Lung (tissue), 12 donors: ENCODE measurements around the gene HHIP. TPM values are rescaled to one million over a fixed set of nuclear protein-coding genes. Genes with fewer than 3 reads are reported as not detected.

Experiments used
- ATAC-seq: fragments of 200-7000 bp; cut with Tn5 transposase; one replicate; pipeline ENCODE4 v1.9.1; 2020; ENCODE audit warnings: moderate number of reproducible peaks; ENCODE audit not compliant: insufficient read depth, low FRiP score
- DNase-seq, 3 donors: peaks; one replicate each; pipeline ENCODE4 v3.0.0-alpha.2; 2013 to 2017
- H3K27ac ChIP-seq, 2 donors: one replicate each; pipeline ENCODE4 v1.5.1; 2013; ENCODE audit warnings: mild to moderate bottlenecking in 2 of 2, moderate library complexity in 2 of 2, control low read depth in 1 of 2, inconsistent platforms in 1 of 2, low read depth in 1 of 2, low read length in 1 of 2
- H3K27me3 ChIP-seq, 3 donors: one replicate each; pipeline ENCODE4 v1.5.1; 2013; ENCODE audit warnings: low read length in 2 of 3; ENCODE audit not compliant: control insufficient read depth in 3 of 3, insufficient read depth in 3 of 3
- H3K36me3 ChIP-seq, 4 donors: one replicate each; pipeline ENCODE4 v1.5.1; 2013; ENCODE audit warnings: low read length in 4 of 4, mild to moderate bottlenecking in 1 of 4, moderate library complexity in 1 of 4; ENCODE audit not compliant: control insufficient read depth in 4 of 4, insufficient read depth in 4 of 4
- H3K4me1 ChIP-seq, 5 donors: one replicate each; pipeline ENCODE4 v1.5.1; 2013; ENCODE audit warnings: low read length in 5 of 5, mild to moderate bottlenecking in 2 of 5, moderate library complexity in 1 of 5; ENCODE audit not compliant: control insufficient read depth in 5 of 5, insufficient read depth in 5 of 5
- H3K4me3 ChIP-seq: one replicate; pipeline ENCODE4 v1.5.1; 2013; ENCODE audit warnings: mild to moderate bottlenecking, control low read depth, moderate library complexity
- H3K9ac ChIP-seq, 2 donors: one replicate each; pipeline ENCODE4 v1.5.1; 2013; ENCODE audit warnings: low read length in 2 of 2, control low read depth in 1 of 2; ENCODE audit not compliant: insufficient read depth in 1 of 2
- H3K9me3 ChIP-seq, 4 donors: one replicate each; pipeline ENCODE4 v1.5.1; 2013; ENCODE audit warnings: low read length in 3 of 4, mild to moderate bottlenecking in 1 of 4, moderate library complexity in 1 of 4; ENCODE audit not compliant: control insufficient read depth in 4 of 4, insufficient read depth in 3 of 4
- CTCF ChIP-seq: IDR thresholded peaks from 2 replicates; pipeline ENCODE4 v1.5.1; 2012; ENCODE audit warnings: mild to moderate bottlenecking; ENCODE audit errors: control extremely low read depth, extremely low read depth
- WGBS, 2 donors: extraction: QIAGEN DNeasy Blood & Tissue Kit; methylation state at CpG; one replicate each; pipeline ENCODE4 v1.1.7; 2013; 5-methylcytosine and 5-hydroxymethylcytosine counted together
- polyA plus RNA-seq, 2 donors: library from polyadenylated mRNA; stranded (reverse); fragments of 200-250 nt; gene quantifications; one replicate each; pipeline ENCODE4 v1.2.1, GENCODE V29; 2013
- total RNA-seq, 2 donors: library from RNA; depleted of rRNA in 1 of 2; stranded (reverse); fragments of >200 nt in 1 of 2; gene quantifications; one replicate each; pipeline ENCODE4 v1.2.1, GENCODE V29; 2014 to 2021
- donor health status: control.
- donor health status: control.
- donor health status: Bipolar disorder and iron deficiency.
- donor health status: healthy.
- donor health status: DM: yes; HTN: yes; CAD: no.

Gene HHIP
- total and polyA plus RNA-seq, 4 donors = 11.6 to 116 (median 90.2) TPM

- no peaks in the 10 kb centered on the region for H3K9me3 ChIP-seq
- no peak overlapping the region for H3K9ac ChIP-seq
- no peak for ATAC-seq
- WGBS, 2 donors = 72 to 85% methylated on average over 6 of the region's 6 CpGs
- no peaks in the 10 kb centered on the region for H3K4me1 ChIP-seq
- H3K27me3 ChIP-seq = no peaks in the 10 kb centered on the region
- no peaks in the 10 kb centered on the region for H3K36me3 ChIP-seq
- H3K4me3 ChIP-seq = no peak overlapping the region
- TF ChIP-seq CTCF = no peak
- H3K27ac ChIP-seq = no peak overlapping the region
- no peak for DNase-seq
These were observed 12.7 kb upstream of the HHIP start for GRCh38 chr4:144633215-144633614.

- Histone ChIP-seq H3K36me3 (no peaks in the 10 kb centered on the region), H3K4me1 (no peaks in the 10 kb centered on the region), H3K9ac (no peak overlapping the region), H3K27me3 (no peaks in the 10 kb centered on the region), H3K4me3 (no peak overlapping the region), H3K27ac (no peak overlapping the region), H3K9me3 (no peaks in the 10 kb centered on the region)
- DNase-seq = no peak
- WGBS, 2 donors = 89 to 90% methylated on average over 6 of the region's 6 CpGs
- no peak for ATAC-seq
- TF ChIP-seq CTCF = no peak
These were observed 10.8 kb upstream of the HHIP start for GRCh38 chr4:144634978-144635747.

- Histone ChIP-seq H3K27ac (peak overlapping the region in 1 of 2 donors; percentile 52), H3K9ac (peak overlapping the region in 1 of 2 donors; percentile 36), H3K27me3 (peaks cover 0 to 38% (median 18%) of the 10 kb centered on the region in 3 donors), H3K9me3 (peaks cover 0 to 2% (median 0%) of the 10 kb centered on the region in 4 donors), H3K4me3 (peak overlapping the region; percentile 8), H3K36me3 (no peaks in the 10 kb centered on the region), H3K4me1 (peaks cover 0 to 25% (median 5%) of the 10 kb centered on the region in 5 donors)
- no peak for TF ChIP-seq CTCF
- WGBS, 2 donors = 53 to 70% methylated on average over 12 of the region's 12 CpGs
- DNase-seq (no peak), ATAC-seq (no peak)
These were observed 1.4 kb upstream of the HHIP start for GRCh38 chr4:144644368-144645101.
